Stimulated activated naive CD4-positive, alpha-beta T cell treated with Interleukin-2 at 50 U/mL for 16 hours (primary cell): ENCODE results near the gene ERO1B.

Experiments
- DNase-seq: peaks from one replicate; lab custom pipeline; 2025; lab: John Stamatoyannopoulos, UW

Gene ERO1B

GRCh38 chr1:236301080-236301957, 19.6 kb upstream of the ERO1B start:
- DNase-seq, result no peak

GRCh38 chr1:236297161-236297560, 15.4 kb upstream of the ERO1B start:
- DNase-seq, result no peak

GRCh38 chr1:236292425-236292824, 10.7 kb upstream of the ERO1B start:
- DNase-seq, result no peak

- no peak for DNase-seq
These were observed 7.9 kb upstream of the ERO1B start for GRCh38 chr1:236289492-236290131.

- DNase-seq, result no peak
These were observed 6.8 kb upstream of the ERO1B start for GRCh38 chr1:236288620-236288976.

GRCh38 chr1:236287757-236288619, 6.2 kb upstream of the ERO1B start:
- DNase-seq, result no peak

- no peak for DNase-seq
These were observed 5.6 kb upstream of the ERO1B start for GRCh38 chr1:236287356-236287755.

- no peak for DNase-seq
These were observed 2.5 kb upstream of the ERO1B start for GRCh38 chr1:236284291-236284721.

- no peak for DNase-seq
These were observed 961 bp upstream of the ERO1B start for GRCh38 chr1:236282719-236283118.

GRCh38 chr1:236282425-236282716, 613 bp upstream of the ERO1B start:
- DNase-seq, result peak; percentile 57

GRCh38 chr1:236281198-236281653, 532 bp downstream of the ERO1B start:
- DNase-seq, result peak; percentile 9

- no peak for DNase-seq
These were observed 1.1 kb downstream of the ERO1B start for GRCh38 chr1:236280438-236281197.

- DNase-seq, result no peak
These were observed 6.2 kb downstream of the ERO1B start for GRCh38 chr1:236275586-236275985.

GRCh38 chr1:236275061-236275460, 6.7 kb downstream of the ERO1B start:
- no peak for DNase-seq

- DNase-seq, result no peak
These were observed 8.4 kb downstream of the ERO1B start for GRCh38 chr1:236273358-236273757.

- DNase-seq, result no peak
These were observed 12.3 kb downstream of the ERO1B start for GRCh38 chr1:236269439-236269838.

GRCh38 chr1:236261898-236262297, 19.9 kb downstream of the ERO1B start:
- no peak for DNase-seq

GRCh38 chr1:236261033-236261432, 20.7 kb downstream of the ERO1B start:
- DNase-seq, result no peak

GRCh38 chr1:236259043-236259442, 22.7 kb downstream of the ERO1B start:
- no peak for DNase-seq

- DNase-seq, result no peak
These were observed 23.6 kb downstream of the ERO1B start for GRCh38 chr1:236258114-236258622.

GRCh38 chr1:236257216-236257615, 24.5 kb downstream of the ERO1B start:
- DNase-seq, result no peak
